D721Med (cell line): ENCODE data around the gene RYR2.

Source experiments
- DNase-seq: peaks from one replicate; pipeline ENCODE4 v3.0.0; 2011; ENCODE audit warnings: low spot score; ENCODE audit not compliant: insufficient read length
- FAIRE-seq: peaks from 2 replicates; lab custom pipeline; 2011; peaks lifted over from hg19 to GRCh38; lab: Jason Lieb, UNC
- TF ChIP-seq, protein P1 (sequence below): IDR thresholded peaks from 2 replicates; pipeline ENCODE4 v1.5.1; 2012; ENCODE audit warnings: mild to moderate bottlenecking, control low read depth; ENCODE audit not compliant: insufficient read depth; ENCODE audit errors: missing control alignments

The RYR2 gene

GRCh38 chr1:237482777-237483176 is 440.8 kb downstream of the RYR2 start:
- TF ChIP-seq, protein P1, sequence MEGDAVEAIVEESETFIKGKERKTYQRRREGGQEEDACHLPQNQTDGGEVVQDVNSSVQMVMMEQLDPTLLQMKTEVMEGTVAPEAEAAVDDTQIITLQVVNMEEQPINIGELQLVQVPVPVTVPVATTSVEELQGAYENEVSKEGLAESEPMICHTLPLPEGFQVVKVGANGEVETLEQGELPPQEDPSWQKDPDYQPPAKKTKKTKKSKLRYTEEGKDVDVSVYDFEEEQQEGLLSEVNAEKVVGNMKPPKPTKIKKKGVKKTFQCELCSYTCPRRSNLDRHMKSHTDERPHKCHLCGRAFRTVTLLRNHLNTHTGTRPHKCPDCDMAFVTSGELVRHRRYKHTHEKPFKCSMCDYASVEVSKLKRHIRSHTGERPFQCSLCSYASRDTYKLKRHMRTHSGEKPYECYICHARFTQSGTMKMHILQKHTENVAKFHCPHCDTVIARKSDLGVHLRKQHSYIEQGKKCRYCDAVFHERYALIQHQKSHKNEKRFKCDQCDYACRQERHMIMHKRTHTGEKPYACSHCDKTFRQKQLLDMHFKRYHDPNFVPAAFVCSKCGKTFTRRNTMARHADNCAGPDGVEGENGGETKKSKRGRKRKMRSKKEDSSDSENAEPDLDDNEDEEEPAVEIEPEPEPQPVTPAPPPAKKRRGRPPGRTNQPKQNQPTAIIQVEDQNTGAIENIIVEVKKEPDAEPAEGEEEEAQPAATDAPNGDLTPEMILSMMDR, result no peak
- DNase-seq (no peak), FAIRE-seq (no peak)

DNA sequence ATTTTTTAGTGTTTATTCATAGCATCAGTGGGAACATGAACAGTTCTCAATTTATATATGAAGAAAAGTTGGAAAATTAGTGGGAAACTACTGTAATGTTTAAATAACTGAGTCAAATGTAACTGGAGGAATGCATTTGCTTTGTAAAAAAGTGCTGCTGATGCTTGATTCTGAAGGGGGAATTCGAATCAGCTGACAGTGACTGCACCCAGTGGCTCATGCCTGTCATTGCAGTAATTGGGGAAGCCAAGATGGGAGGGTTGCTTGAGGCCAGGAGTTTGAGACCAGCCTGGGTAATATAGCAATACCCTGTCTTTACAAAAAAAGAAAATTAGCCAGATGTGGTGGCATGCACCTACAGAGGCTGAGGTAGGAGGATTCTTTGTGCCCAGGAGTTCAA is 450.4 kb downstream of the RYR2 start:
- FAIRE-seq (no peak), DNase-seq (no peak)
- TF ChIP-seq, protein P1, result no peak

DNA sequence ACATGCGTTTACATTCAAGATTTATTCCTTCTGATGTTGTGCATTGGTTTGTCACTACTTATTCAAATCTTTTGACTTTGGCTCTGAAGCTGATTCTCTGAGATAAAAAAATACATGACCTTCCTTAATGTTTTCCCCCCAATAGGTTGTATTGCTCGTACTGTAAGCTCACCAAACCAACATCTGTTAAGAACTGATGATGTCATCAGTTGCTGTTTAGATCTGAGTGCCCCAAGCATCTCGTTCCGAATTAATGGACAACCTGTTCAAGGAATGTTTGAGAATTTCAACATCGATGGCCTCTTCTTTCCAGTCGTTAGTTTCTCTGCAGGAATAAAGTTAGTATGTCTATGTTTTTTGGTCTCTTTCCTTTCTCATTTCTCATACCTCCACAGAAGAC is 458.6 kb downstream of the RYR2 start:
- no peak for DNase-seq
- peak; percentile 53 for FAIRE-seq
- TF ChIP-seq, protein P1, result no peak

DNA sequence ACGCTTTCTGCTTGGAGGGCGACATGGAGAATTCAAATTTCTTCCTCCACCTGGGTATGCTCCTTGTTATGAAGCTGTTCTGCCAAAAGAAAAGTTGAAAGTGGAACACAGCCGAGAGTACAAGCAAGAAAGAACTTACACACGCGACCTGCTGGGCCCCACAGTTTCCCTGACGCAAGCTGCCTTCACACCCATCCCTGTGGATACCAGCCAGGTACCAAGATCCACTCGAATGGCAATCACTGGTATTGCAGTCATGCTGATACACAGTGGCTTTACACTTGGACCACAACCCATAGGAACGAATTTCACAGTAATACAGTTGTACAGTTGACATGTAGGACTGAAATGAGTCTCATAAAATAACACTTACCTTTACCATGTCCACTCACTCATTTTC is 461.3 kb downstream of the RYR2 start:
- no peak for DNase-seq
- no peak for FAIRE-seq
- TF ChIP-seq, protein P1, result no peak

- FAIRE-seq (no peak), DNase-seq (no peak)
- TF ChIP-seq, protein P1, result no peak
Measured at GRCh38 chr1:237507005-237507404, 465.0 kb downstream of the RYR2 start.

GRCh38 chr1:237509748-237510147 is 467.8 kb downstream of the RYR2 start:
- TF ChIP-seq, protein P1, result no peak
- FAIRE-seq (no peak), DNase-seq (no peak)

DNA sequence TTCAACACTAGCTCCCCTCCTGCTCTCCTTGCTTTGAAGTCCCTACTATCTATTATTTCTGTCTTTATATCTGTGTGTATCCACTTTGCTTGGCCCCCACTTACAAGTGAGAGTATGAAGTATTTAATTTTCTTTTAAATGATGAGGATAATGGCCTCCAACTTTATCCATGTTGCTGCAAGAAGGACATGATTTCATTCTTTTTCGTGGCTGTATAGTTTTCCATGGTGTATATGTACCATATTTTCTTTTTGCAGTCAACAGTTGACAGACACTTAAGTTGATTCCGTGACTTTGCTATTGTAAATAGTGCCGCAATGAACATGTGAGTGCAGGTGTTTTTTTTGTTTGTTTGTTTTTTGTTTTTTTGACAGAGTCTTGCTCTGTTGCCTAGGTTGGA is 483.1 kb downstream of the RYR2 start:
- FAIRE-seq (no peak), DNase-seq (no peak)
- TF ChIP-seq, protein P1, result no peak
